Activated T-helper 2 cell treated with anti-CD3 and anti-CD28 coated beads, Interferon-gamma antibody, Interleukin-2, Interleukin-4, amounts not matched to agents 10 μg/mL and 5 μg/mL and 100 μg/mL, durations not matched to agents 14 hours and 24 hours and 36 hours (primary cell): ENCODE results near the gene GANC. TPM values are rescaled to one million over a fixed set of nuclear protein-coding genes. Genes with fewer than 3 reads are reported as not detected.

Experiments
- DNase-seq: peaks from one replicate; pipeline ENCODE4 v3.0.0; 2021; ENCODE audit warnings: low spot score
- H3K27ac Mint-ChIP-seq: one replicate; pipeline ENCODE4 v1.8.0; 2021; ENCODE audit warnings: mixed read lengths
- H3K27me3 Mint-ChIP-seq: one replicate; pipeline ENCODE4 v1.8.0; 2021; ENCODE audit warnings: low read depth, mixed read lengths
- H3K36me3 Mint-ChIP-seq: one replicate; pipeline ENCODE4 v1.8.0; 2021; ENCODE audit warnings: low read depth, mixed read lengths
- H3K4me1 Mint-ChIP-seq: one replicate; pipeline ENCODE4 v1.8.0; 2021; ENCODE audit warnings: low read depth, mixed read lengths
- H3K4me3 Mint-ChIP-seq: one replicate; pipeline ENCODE4 v1.8.0; 2021; ENCODE audit warnings: low read depth, mild to moderate bottlenecking, moderate library complexity, mixed read lengths
- H3K9me3 Mint-ChIP-seq: one replicate; pipeline ENCODE4 v1.8.0; 2021; ENCODE audit warnings: mixed read lengths
- intact Hi-C: fragments of 100-400 bp; cut with micrococcal nuclease; formaldehyde crosslinking; loops from one replicate; pipeline ENCODE4 v1.15.1; 2023
- total RNA-seq: library from RNA; stranded (reverse); gene quantifications from 2 replicates; pipeline ENCODE4 v1.2.3, GENCODE V29; 2022

Gene GANC
- total RNA-seq, 1 donor from 2014 or later, result 19.5 TPM

DNA sequence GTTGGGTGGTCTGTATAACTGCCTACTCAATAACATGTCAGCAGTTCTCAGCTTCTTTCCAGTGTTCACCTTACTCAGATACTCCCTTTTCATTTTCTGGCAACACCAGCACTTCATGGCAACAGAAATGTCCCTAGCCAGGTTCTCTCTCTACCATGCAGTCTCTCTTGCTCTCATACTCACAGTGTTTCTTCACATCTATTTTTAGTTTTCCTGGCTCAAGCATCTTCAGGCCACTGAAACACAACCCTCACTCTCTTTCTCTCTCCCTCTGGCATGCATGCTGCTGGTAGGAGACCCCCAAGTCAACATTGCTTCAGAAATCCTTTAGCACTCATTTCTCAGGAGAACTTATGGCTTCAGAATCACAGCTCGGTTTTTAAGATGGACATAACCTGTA, 86.2 kb downstream of the GANC start, which contains the start of gene CAPN3:
Gene CAPN3 (plus strand): TSS at position 253 of the 400 bp plus-strand sequence. CDS start 305 bp downstream, outside the sequence.
- Mint-ChIP-seq H3K27ac (no peak within 1 kb of the TSS), H3K36me3 (no peaks in the 10 kb centered on the region), H3K9me3 (no peaks in the 10 kb centered on the region), H3K4me3 (no peak within 1 kb of the TSS), H3K4me1 (no peaks in the 10 kb centered on the region), H3K27me3 (no peaks in the 10 kb centered on the region)
- intact Hi-C loops, result no loop called here
- DNase-seq, result no peak

DNA sequence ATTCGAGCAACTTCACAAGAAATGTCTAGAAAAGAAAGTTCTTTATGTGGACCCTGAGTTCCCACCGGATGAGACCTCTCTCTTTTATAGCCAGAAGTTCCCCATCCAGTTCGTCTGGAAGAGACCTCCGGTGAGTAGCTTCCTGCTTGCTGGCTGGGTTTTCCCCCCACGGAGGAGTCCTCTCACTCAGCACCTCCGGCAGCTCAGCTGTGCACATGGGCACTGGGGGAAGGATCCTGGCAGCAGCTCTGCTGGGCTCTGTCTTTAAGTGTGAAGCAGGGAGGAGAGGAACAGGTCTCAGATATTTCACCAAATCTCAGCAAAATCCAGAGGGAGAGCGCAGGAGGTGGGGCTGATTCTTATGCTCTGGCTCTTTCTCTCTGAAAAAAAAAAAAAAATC, 87.0 kb downstream of the GANC start:
- DNase-seq, result no peak
- H3K27ac Mint-ChIP-seq, result no peak overlapping the region
- intact Hi-C loops, result no loop called here

DNA sequence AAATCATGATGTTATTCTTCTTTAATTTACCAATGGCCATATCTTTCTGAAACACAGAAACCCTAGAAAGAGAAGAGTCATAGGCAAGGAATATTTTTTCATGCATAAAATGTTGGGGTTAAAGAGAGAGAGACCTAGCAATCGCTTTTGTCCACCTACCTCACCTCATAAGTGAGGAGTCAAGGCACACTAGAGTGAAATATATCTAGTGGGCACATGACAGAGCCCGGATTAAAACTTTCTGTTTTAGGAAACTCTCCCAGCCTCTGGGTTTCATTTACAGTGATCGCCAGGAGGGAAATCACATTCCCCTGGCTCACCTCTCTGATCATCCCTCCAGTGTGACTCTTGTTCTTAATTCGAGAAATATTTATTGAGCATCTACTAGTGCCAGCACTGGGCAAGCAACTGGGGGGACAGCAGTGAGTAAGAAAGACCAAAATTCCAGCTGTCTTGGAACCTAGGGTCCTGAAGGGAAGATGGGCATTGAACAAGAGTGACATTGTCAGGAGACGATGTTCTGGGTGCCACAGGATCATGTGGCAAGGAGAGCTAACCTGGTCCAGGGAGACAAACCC, 87.6 kb downstream of the GANC start:
- H3K27ac Mint-ChIP-seq, result no peak overlapping the region
- no peaks in the 10 kb centered on the region for H3K27me3 Mint-ChIP-seq
- intact Hi-C loops, result no loop called here
- no peaks in the 10 kb centered on the region for H3K36me3 Mint-ChIP-seq
- H3K9me3 Mint-ChIP-seq, result no peaks in the 10 kb centered on the region
- no peak overlapping the region for H3K4me3 Mint-ChIP-seq
- no peak for DNase-seq
- no peaks in the 10 kb centered on the region for H3K4me1 Mint-ChIP-seq

More for the DNA sequence above, 87.0 kb downstream of the GANC start:
- Mint-ChIP-seq H3K27me3 (no peaks in the 10 kb centered on the region), H3K9me3 (no peaks in the 10 kb centered on the region), H3K36me3 (no peaks in the 10 kb centered on the region), H3K4me3 (no peak overlapping the region), H3K4me1 (no peaks in the 10 kb centered on the region)

DNA sequence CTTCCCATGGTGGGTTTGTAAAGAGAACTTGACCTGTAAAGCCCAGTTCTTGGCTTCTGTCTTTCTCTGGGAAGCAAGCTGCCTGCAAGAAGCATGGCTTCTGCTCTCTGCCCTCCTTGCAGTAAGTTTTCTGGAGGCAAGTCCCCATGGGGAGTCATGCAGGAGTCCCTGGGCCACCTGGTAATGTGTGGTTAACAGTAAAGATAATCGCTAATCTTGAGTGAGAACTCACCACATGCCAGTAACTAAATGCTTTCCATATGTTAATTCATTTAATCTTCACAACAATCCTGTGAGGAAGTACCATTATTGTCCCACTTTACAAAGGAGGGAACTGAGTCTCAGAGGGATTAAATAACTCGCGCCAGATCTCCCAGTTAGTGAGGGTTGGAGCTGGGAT, 90.5 kb downstream of the GANC start:
- Mint-ChIP-seq H3K36me3 (no peaks in the 10 kb centered on the region), H3K9me3 (no peaks in the 10 kb centered on the region), H3K27me3 (no peaks in the 10 kb centered on the region), H3K4me1 (no peaks in the 10 kb centered on the region), H3K4me3 (no peak overlapping the region), H3K27ac (no peak overlapping the region)
- intact Hi-C loops, result no loop called here
- no peak for DNase-seq

DNA sequence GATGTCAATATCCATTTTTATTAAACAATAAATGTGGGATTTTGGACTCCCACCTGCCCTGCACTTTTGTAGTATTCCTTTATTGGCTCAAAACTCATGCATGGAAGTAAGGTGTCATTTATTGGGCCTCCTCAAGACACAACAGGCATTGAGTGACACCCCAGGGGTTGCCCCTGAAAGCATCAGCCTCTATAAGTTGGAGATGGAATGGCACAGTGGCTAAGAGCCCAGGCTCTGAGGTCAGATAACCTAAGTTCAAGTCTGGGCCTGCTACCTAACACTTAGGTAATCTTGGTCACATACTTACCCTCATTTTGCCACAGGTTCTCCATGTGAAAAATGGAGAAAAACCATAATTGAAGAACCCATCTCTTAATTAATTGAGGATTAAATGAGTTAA, 90.9 kb downstream of the GANC start:
- Mint-ChIP-seq H3K27me3 (no peaks in the 10 kb centered on the region), H3K27ac (no peak overlapping the region)
- intact Hi-C loops, result no loop called here

DNA sequence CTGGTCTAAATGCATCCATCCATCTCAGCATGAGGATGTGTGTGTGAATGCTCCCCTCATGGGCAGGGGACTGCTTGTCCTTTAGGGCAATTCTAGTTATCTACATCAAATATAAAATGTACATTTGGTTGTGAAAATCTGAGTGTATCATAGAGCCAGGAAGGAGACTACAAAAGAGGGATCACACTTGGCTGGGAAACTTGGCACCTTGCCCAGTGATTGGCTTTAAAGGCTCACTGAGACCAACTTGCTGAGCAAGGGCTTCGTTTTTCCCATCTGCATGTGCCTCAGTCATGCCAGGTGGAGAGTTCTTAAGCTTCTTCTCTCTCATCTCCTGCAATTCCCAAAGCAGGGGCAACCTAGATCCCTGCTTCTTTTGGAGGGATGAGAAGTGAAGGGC, 91.5 kb downstream of the GANC start:
- Mint-ChIP-seq H3K4me3 (no peak overlapping the region), H3K36me3 (no peaks in the 10 kb centered on the region), H3K27me3 (no peaks in the 10 kb centered on the region), H3K27ac (no peak overlapping the region), H3K9me3 (no peaks in the 10 kb centered on the region), H3K4me1 (no peaks in the 10 kb centered on the region)
- DNase-seq, result no peak
- intact Hi-C loops, result no loop called here

More for the DNA sequence above, 90.9 kb downstream of the GANC start:
- H3K4me3 Mint-ChIP-seq, result no peak overlapping the region
- no peaks in the 10 kb centered on the region for H3K36me3 Mint-ChIP-seq
- no peak for DNase-seq
- H3K9me3 Mint-ChIP-seq, result no peaks in the 10 kb centered on the region
- no peaks in the 10 kb centered on the region for H3K4me1 Mint-ChIP-seq

DNA sequence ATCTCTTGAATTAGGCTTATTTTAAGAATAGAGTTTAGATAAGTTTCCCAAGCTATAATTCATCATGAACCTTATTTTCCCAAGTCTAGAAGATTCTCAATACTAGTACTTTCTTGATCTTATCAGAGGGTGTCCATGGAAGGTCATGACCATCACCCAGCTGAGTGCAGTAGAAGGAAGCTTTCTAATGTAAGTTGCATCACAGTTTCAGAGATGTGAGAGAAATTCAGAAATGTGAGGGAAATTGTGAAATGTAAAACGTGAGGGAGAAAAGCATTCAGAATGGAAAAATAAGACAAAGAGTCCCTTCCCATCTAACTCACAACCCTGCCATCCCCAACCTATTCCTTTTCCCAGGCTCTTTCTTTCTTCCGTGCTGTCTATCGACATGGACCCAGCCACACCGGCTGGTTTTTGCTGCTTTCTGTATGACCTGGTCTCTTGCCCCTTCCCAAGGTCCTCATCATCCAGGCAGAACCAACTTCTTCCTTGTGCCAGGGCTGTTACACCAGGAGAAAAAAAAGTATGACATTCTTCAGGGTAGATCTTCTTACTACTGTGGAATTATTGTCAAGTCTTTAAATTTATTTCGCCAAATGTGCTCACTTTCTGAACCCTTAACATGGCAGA, 93.0 kb downstream of the GANC start:
- Mint-ChIP-seq H3K36me3 (no peaks in the 10 kb centered on the region), H3K9me3 (no peaks in the 10 kb centered on the region), H3K27ac (no peak overlapping the region), H3K27me3 (no peaks in the 10 kb centered on the region), H3K4me3 (no peak overlapping the region), H3K4me1 (no peaks in the 10 kb centered on the region)
- intact Hi-C loops, result no loop called here
- no peak for DNase-seq

DNA sequence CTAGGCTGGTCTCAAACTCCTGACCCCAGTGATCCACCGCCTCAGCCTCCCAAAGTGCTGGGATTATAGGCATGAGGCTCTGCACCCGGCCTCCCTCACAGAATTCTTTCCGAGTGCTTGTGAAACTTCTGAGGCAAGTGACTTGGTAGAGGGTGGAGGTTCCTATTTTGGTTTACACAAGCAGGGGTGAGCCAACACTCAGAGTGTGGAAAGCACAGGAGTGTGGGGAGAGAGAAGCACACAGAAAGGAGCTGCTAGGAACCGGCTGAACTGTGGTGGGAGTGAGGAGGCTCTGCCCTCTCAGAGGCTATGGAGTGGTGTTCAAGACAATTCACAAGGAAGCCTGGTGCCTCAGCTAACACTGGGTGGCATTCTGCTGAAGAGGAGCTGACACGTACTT, 94.0 kb downstream of the GANC start:
- intact Hi-C loops, result no loop called here
- DNase-seq, result no peak
- H3K36me3 Mint-ChIP-seq, result no peaks in the 10 kb centered on the region
- no peaks in the 10 kb centered on the region for H3K9me3 Mint-ChIP-seq
- H3K4me1 Mint-ChIP-seq, result no peaks in the 10 kb centered on the region
- H3K27me3 Mint-ChIP-seq, result no peaks in the 10 kb centered on the region
- H3K4me3 Mint-ChIP-seq, result no peak overlapping the region
- no peak overlapping the region for H3K27ac Mint-ChIP-seq

DNA sequence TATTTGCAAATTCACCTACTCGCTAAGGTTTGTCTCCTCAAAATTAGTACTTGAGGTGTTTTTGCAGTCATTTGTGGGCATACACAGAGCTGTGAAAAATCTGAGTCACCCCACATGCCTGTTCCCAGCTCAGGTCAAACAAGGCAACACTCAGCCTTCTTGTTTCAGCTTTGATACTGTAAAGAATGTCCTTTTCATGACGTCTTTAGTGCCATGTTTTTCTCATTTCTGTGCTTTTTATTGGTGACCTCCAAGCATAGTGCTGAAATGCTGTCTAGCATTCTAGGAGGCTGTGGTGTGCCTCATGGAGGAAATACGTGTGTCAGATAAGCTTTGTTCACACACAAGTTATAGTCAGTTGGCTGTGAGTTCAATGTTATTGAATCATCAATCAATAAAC, 95.1 kb downstream of the GANC start:
- Mint-ChIP-seq H3K27me3 (no peaks in the 10 kb centered on the region), H3K4me1 (no peaks in the 10 kb centered on the region)
- intact Hi-C loops, result no loop called here

DNA sequence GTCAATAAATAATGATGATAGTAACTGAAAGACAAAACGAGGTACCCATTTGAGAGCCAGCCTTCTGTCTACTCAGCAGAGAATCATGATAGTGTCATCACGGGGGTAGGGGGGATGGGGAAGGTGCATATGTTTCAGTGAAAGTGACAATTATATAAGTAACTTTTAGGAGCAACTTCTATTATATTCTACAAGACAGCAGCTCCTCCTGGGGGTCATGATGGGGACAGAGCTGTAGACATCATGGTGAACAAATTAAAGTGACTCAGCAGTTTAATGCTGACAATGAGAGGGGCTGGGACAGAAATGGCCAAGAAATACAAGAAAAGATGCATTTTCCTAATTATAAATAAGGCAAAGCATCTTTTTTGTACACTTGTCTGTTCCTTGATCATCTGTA, 98.1 kb downstream of the GANC start:
- no peak overlapping the region for H3K4me3 Mint-ChIP-seq
- H3K4me1 Mint-ChIP-seq, result no peaks in the 10 kb centered on the region
- H3K27ac Mint-ChIP-seq, result no peak overlapping the region
- no peak for DNase-seq
- H3K36me3 Mint-ChIP-seq, result no peaks in the 10 kb centered on the region
- no peaks in the 10 kb centered on the region for H3K27me3 Mint-ChIP-seq
- H3K9me3 Mint-ChIP-seq, result no peaks in the 10 kb centered on the region
- intact Hi-C loops, result no loop called here

More for the DNA sequence above, 95.1 kb downstream of the GANC start:
- Mint-ChIP-seq H3K36me3 (no peaks in the 10 kb centered on the region), H3K9me3 (no peaks in the 10 kb centered on the region), H3K4me3 (no peak overlapping the region), H3K27ac (no peak overlapping the region)
- DNase-seq, result no peak

DNA sequence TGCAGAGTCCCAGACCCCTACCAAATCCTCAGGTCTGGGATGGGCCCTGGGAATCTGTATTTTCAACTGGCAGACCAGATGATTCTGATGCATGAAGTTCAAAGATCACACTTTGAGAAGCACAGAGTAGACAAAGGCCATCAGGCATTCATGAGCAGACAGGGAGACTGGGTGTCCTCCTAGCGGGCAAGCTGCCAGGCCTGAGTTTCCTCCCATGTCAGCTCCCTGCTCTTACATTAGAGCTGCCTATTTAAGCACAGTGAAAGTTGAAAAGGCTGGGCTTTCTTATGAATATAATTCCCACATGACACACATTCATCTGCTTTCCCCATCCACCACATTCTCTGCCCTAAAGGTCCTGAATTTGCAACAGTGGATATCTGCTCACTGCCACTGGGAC, 100.3 kb downstream of the GANC start:
- no peak overlapping the region for H3K4me3 Mint-ChIP-seq
- peaks cover 9% of the 10 kb centered on the region for H3K9me3 Mint-ChIP-seq
- no peaks in the 10 kb centered on the region for H3K27me3 Mint-ChIP-seq
- no peak for DNase-seq
- H3K36me3 Mint-ChIP-seq, result no peaks in the 10 kb centered on the region
- no peaks in the 10 kb centered on the region for H3K4me1 Mint-ChIP-seq
- H3K27ac Mint-ChIP-seq, result no peak overlapping the region
- intact Hi-C loops, result no loop called here

DNA sequence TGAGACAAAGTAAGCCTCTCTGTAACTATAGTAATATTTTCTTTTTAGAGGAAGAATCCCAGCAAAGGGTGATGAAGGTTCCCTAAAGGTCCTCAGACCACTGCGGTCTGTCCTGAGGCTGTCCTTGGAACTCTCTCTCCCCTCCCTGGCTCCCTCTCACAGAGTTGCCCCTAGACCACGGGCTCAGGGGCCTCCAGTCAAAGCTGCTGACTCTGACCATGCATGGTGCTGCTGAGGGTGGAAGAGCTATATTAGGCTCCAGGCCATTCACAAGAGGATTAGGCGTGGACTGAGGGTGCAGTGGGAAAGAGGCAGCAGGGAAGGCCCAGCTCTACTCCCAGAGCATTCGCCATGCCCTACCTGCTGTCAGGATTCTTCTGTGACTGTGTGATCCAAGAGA, 100.9 kb downstream of the GANC start:
- intact Hi-C loops, result no loop called here
- H3K9me3 Mint-ChIP-seq, result peaks cover 9% of the 10 kb centered on the region
- DNase-seq, result no peak
- H3K4me3 Mint-ChIP-seq, result no peak overlapping the region
- no peak overlapping the region for H3K27ac Mint-ChIP-seq
- H3K36me3 Mint-ChIP-seq, result no peaks in the 10 kb centered on the region
- H3K27me3 Mint-ChIP-seq, result no peaks in the 10 kb centered on the region
- H3K4me1 Mint-ChIP-seq, result no peaks in the 10 kb centered on the region

DNA sequence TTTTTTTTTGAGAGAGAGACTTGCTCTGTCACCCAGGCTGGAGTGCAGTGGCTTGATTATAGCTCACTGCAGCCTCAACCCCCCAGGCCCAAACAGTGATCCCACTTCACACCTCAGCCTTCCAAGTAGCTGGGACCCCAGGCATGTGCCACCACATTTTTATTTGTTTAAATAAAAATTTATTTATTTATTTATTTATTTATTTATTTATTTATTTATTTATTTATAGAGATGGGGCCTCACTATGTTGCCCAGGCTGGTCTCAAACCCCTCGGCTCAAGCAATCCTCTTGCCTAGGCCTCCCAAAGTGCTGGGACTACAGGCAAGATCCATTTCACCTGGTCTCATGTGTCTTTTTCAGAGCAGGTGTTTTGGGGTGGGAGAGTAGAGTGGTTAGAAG, 101.8 kb downstream of the GANC start:
- Mint-ChIP-seq H3K4me1 (no peaks in the 10 kb centered on the region), H3K36me3 (no peaks in the 10 kb centered on the region), H3K4me3 (no peak overlapping the region), H3K27ac (no peak overlapping the region), H3K27me3 (peaks cover 2% of the 10 kb centered on the region), H3K9me3 (peaks cover 9% of the 10 kb centered on the region)
- intact Hi-C loops, result no loop called here
- no peak for DNase-seq
